ENCODE measurements around the gene ACTR3. TPM values are rescaled to one million over a fixed set of nuclear protein-coding genes. Genes with fewer than 3 reads are reported as not detected.

ACTR3 gene
- polyA plus RNA-seq, 1 donor from 2014 or later: 255 TPM

GRCh38 chr2:113963965-113964364 lies 74.1 kb downstream of the ACTR3 start:
- Histone ChIP-seq H3K9ac (ENCODE audit: low read length) (no peak overlapping the region), H3K9me3 (ENCODE audit: low read length) (no peaks in the 10 kb centered on the region), H2AFZ (ENCODE audit: low read depth, low read length) (no peak overlapping the region), H3K27ac (ENCODE audit: low read length) (no peak overlapping the region), H3K36me3 (ENCODE audit: insufficient read depth, low read length) (no peaks in the 10 kb centered on the region), H3K4me2 (ENCODE audit: low read length) (no peak overlapping the region), H3K9me2 (ENCODE audit: insufficient read depth, low read length) (no peaks in the 10 kb centered on the region), H3K79me2 (replicated peaks; ENCODE audit: insufficient read depth, low read length) (no peaks in the 10 kb centered on the region), H3K4me3 (ENCODE audit: low read length) (no peak overlapping the region), H3F3A (ENCODE audit: insufficient read depth, low read length, poor library complexity, severe bottlenecking) (no peaks in the 10 kb centered on the region), H3K27me3 (ENCODE audit: insufficient read depth, low read depth, low read length) (no peaks in the 10 kb centered on the region), H4K20me1 (ENCODE audit: insufficient read depth) (no peaks in the 10 kb centered on the region)
- TF ChIP-seq TAF1 (IDR thresholded peaks at IDR 0.05; ENCODE audit: low read depth) (no peak), CTCF (IDR thresholded peaks at IDR 0.05; ENCODE audit: poor library complexity, severe bottlenecking) (peak; percentile 18), MXI1 (conservative IDR thresholded peaks at IDR 0.05; ENCODE audit: poor library complexity, severe bottlenecking) (no peak), EZH2 (IDR thresholded peaks at IDR 0.05; ENCODE audit: borderline replicate concordance, insufficient read depth, low read length, poor library complexity, severe bottlenecking) (no peak), EP300 (conservative IDR thresholded peaks at IDR 0.05; ENCODE audit: poor library complexity, severe bottlenecking) (no peak), SMC3 (conservative IDR thresholded peaks at IDR 0.05; ENCODE audit: poor library complexity) (no peak), REST (IDR thresholded peaks at IDR 0.05; ENCODE audit: borderline replicate concordance) (no peak), POLR2AphosphoS5 (IDR thresholded peaks at IDR 0.05) (no peak), RAD21 (conservative IDR thresholded peaks at IDR 0.05) (peak; percentile 19)

- no peaks in the 10 kb centered on the region for H4K20me1 ChIP-seq (ENCODE audit: insufficient read depth)
- no peaks in the 10 kb centered on the region for H3K36me3 ChIP-seq (ENCODE audit: insufficient read depth, low read length)
- H3F3A ChIP-seq (ENCODE audit: insufficient read depth, low read length, poor library complexity, severe bottlenecking): no peaks in the 10 kb centered on the region
- H3K9me2 ChIP-seq (ENCODE audit: insufficient read depth, low read length): no peaks in the 10 kb centered on the region
- no peaks in the 10 kb centered on the region for H3K9me3 ChIP-seq (ENCODE audit: low read length)
- H3K79me2 ChIP-seq (replicated peaks; ENCODE audit: insufficient read depth, low read length): no peaks in the 10 kb centered on the region
- H3K27ac ChIP-seq (ENCODE audit: low read length): no peak overlapping the region
- H3K4me3 ChIP-seq (ENCODE audit: low read length): no peak overlapping the region
- no peak overlapping the region for H3K4me2 ChIP-seq (ENCODE audit: low read length)
- no peak overlapping the region for H2AFZ ChIP-seq (ENCODE audit: low read depth, low read length)
- H3K9ac ChIP-seq (ENCODE audit: low read length): no peak overlapping the region
- no peaks in the 10 kb centered on the region for H3K27me3 ChIP-seq (ENCODE audit: insufficient read depth, low read depth, low read length)
- no peak for TF ChIP-seq REST (IDR thresholded peaks at IDR 0.05; ENCODE audit: borderline replicate concordance)
- no peak for TF ChIP-seq MXI1 (conservative IDR thresholded peaks at IDR 0.05; ENCODE audit: poor library complexity, severe bottlenecking)
- no peak for TF ChIP-seq EP300 (conservative IDR thresholded peaks at IDR 0.05; ENCODE audit: poor library complexity, severe bottlenecking)
- no peak for TF ChIP-seq RAD21 (conservative IDR thresholded peaks at IDR 0.05)
- TF ChIP-seq SMC3 (conservative IDR thresholded peaks at IDR 0.05; ENCODE audit: poor library complexity): no peak
Measured at GRCh38 chr2:113964436-113964835, 74.5 kb downstream of the ACTR3 start.

All from neural cell (in vitro differentiated cells).